GM21381 (cell line): Measurements from ENCODE around the gene CDK14.

Source experiments
- ATAC-seq: cut with Tn5 transposase; IDR thresholded peaks from one replicate; pipeline ENCODE4 v1.9.1; 2021; ENCODE audit warnings: mild to moderate bottlenecking, moderate library complexity; ENCODE audit not compliant: unreplicated experiment

Gene CDK14

GRCh38 chr7:91080351-91080750, 484.2 kb downstream of the CDK14 start:
- no peak for ATAC-seq

DNA sequence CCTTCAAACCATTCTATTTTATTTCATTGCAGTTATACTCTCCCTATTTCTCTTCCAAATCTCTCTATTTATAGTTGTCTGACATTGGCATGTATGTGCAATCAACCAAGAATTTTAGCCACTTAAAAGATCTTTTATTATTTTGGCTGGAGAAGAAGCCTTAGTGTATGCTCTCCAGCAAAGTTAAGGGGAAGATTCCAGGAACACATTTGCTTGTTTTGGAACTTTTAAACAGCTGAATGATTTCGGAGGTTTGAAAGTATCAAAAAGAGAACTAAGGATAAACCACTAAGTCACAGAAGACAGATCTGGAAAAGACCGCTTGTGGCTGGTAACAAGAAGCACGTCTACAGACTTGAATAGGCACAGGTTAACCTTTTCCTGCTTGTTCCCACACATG, 485.9 kb downstream of the CDK14 start:
- no peak for ATAC-seq

- no peak for ATAC-seq
Observed at GRCh38 chr7:91082852-91083495, 486.9 kb downstream of the CDK14 start.

GRCh38 chr7:91083855-91084644, 487.9 kb downstream of the CDK14 start:
- no peak for ATAC-seq

DNA sequence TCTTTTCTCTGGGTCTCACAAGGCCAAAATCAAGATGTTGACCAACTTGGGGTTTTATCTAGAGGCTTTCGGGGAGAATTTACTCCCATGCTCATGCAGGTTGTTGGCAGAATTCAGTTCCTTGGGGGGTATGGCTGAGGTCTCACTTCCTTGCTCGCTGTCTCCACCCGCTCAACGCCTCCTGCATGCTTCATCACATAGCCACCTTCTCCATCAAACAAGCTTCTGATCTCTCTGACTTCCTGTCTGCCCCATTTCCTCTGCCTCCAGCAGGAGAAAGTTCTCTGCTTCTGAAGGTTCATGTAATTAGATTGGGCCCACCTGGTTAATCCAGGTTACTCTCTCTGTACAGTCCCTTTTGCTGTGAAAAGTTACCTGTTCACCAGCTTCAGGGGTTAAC, 489.1 kb downstream of the CDK14 start:
- no peak for ATAC-seq

DNA sequence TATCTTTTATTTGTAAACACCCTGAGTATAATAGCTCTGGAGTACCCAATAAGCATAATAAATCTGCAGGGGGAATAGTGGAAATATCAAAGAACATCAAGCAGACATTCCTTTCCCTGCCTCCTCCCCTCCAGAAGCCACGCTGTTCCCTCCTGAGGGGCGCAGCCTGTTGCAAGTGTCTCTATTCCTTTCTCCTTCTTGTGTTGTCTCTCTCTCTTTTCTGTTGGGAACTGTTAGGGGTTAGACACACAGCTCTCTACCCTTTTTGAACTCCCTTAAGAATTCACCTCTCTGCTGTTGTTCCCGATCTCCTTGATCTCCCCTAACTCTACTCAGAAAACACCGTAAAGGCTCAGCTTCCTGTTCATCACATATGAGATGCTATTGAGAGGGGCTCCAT, 490.1 kb downstream of the CDK14 start:
- ATAC-seq, result no peak

DNA sequence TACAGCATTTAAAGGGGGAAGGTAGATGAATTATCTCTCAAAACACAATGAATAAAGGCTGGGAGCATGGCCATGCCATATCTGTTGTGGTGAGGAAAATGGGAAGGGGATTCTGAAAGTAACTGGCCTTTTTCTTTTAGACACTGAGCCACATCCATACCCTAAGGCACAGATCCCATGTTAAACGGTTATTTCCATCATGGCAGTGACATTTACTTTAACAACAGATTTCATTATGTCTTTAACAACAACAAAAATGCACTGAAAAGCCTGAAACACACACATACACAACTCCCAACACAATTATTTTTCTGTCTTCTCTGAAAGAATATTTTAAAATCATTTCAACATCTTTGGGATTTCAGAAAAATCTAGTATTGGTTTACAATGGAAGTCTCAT, 492.0 kb downstream of the CDK14 start:
- no peak for ATAC-seq

DNA sequence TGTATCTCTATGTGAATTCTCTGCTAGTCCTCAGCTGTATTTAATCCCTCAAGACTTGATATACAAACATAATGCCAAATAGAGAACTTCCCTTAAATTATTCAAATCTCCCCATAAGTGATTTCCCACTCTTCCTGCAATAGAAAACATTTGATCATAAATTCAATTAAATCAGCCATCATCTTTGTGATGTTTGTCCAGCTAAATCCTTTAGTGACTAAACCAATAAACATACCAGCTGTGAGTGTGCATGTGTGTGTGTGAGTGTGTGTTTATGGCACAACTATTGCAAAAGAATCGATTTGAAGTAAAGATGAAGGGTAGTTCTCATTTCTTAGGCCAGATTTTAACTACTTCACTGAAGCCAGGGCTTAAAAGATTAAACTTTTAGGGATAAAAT, 492.6 kb downstream of the CDK14 start:
- no peak for ATAC-seq

GRCh38 chr7:91089382-91089963, 493.4 kb downstream of the CDK14 start:
- peak; percentile 59 for ATAC-seq

DNA sequence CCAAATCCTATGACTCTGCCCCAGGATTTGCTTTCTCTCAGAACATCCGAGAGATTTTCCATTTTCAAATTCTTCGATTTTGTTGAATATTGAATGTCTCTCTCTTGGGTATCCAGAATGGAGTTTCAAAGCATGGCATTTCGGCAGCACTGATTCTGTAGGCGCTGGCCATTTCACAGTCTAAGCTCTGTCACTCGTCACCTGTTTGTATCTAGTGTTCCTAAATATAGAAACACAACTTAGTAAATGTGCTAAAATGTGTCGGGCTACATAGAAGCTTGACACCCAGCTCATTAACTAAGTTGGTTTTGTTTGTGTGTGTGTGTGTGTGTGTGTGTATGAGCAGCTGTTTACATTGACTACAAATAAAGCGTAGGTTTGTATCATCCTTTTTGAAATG, 494.6 kb downstream of the CDK14 start:
- ATAC-seq, result no peak

- ATAC-seq, result no peak
Observed at GRCh38 chr7:91091631-91092030, 495.5 kb downstream of the CDK14 start.

- no peak for ATAC-seq
Observed at GRCh38 chr7:91093181-91093580, 497.1 kb downstream of the CDK14 start.

- ATAC-seq, result no peak
Observed at GRCh38 chr7:91098566-91098965, 502.4 kb downstream of the CDK14 start.

- no peak for ATAC-seq
Observed at GRCh38 chr7:91103363-91103762, 507.2 kb downstream of the CDK14 start.

DNA sequence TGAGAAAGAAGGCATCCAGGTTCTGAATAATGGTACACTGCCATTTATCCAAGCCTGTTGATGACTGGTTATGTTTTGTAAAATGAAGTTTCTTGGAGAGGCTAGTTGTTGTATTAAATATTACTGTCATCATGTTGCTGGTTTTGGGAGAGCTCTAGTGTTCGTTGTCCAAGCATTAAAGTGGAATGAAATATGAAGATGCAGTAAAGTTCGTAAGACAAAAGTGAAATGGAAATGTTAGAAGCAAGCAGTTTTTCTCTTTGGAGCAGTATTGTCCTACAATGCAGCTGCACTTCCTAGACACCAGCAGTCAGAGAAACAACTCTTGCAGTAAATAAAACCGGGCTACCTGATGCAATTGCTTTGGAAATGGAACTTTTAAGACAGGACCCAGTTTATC, 511.3 kb downstream of the CDK14 start:
- no peak for ATAC-seq

GRCh38 chr7:91109200-91109599, 513.1 kb downstream of the CDK14 start:
- ATAC-seq, result no peak

- no peak for ATAC-seq
Observed at GRCh38 chr7:91112902-91113341, 516.8 kb downstream of the CDK14 start.

- ATAC-seq, result no peak
Observed at GRCh38 chr7:91114232-91114631, 518.1 kb downstream of the CDK14 start.

DNA sequence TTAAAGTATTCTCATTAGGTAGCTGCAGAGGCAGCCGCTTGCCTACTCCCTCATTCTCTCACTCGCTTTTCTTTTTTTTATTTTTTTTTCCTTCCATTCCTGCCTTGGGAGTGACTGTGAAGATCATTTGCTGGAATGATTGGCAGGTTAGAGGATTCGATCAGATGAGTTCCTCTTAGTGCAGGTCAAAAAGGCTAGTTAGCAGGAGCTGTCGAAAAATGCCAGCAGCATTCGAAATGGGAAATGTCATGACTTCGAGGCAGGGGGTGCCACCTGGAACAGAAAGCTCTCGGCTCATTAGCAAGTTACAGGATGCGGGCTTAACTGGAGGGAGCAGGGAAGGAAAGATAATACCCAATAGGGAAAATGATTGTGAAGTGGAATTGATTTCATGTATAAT, 530.6 kb downstream of the CDK14 start:
- ATAC-seq, result no peak

GRCh38 chr7:91127325-91127724, 531.2 kb downstream of the CDK14 start:
- ATAC-seq, result no peak

GRCh38 chr7:91127959-91128358, 531.8 kb downstream of the CDK14 start:
- ATAC-seq, result no peak

DNA sequence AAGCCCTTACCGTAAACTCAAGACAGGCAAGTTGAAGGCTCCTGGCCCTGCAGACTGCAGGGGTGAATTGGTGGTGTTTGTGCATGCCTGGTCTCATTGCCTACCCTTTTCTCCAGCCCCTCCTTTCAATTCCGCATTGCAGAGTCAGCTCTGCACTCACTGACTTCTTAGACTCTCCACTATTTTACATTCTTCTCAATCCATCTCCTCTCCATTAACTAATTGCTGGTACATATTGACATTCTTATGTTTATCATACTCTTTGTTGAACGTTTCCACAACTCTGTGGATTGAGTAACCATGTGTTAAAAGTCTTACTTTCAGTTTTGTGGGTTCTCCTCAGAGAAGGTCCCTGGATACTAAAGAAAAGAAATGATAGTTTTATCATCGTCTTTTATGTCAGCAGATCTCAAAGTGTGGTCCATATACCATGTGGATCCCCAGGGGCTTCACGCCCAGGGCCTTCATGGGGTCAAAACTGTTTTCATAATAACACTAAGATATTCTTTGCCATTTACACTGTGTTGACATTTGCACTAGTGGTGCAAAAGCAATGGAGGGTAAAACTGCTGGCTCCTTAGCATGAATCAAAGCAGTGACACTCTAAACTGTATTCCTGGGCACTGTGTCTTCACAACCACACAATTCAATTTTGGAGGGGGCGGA, 532.7 kb downstream of the CDK14 start:
- no peak for ATAC-seq
